ENCODE results near the gene APLP2. TPM values are rescaled to one million over a fixed set of nuclear protein-coding genes. Genes with fewer than 3 reads are reported as not detected.

The APLP2 gene
- total RNA-seq, 1 experiment from 2014 or later, result 345 TPM

GRCh38 chr11:130145975-130146776, 76.5 kb downstream of the APLP2 start:
- Mint-ChIP-seq H3K4me1 (peaks cover 26% of the 10 kb centered on the region), H3K27ac (peak overlapping the region; percentile 98), H3K27me3 (ENCODE audit: low read depth) (no peaks in the 10 kb centered on the region), H3K9me3 (no peaks in the 10 kb centered on the region), H3K36me3 (peaks cover 40% of the 10 kb centered on the region), H3K4me3 (peak overlapping the region; percentile 24)
- peak; percentile 90 for DNase-seq (ENCODE audit: low spot score)
- POLR2A ChIA-PET, result interaction anchor here (0.6 to 2.3 kb wide), 11 partner anchors 9 to 369 kb away, joined by 3 to 10 read pairs (median 4); partner anchors contain the start of genes APLP2, PRDM10 and ST14
- CTCF ChIA-PET, result interaction anchor here (0.6 to 3.7 kb wide), 42 partner anchors 9 to 361 kb away, joined by 3 to 96 read pairs (median 4); partner anchors contain the start of genes NFRKB, PRDM10, ST14 and ZBTB44
- peak; percentile 99 for ATAC-seq
- TF ChIP-seq ZBTB21 (CRISPR knock-in tag; IDR thresholded peaks at IDR 0.05; ENCODE audit: borderline replicate concordance) (0 out of 2 replicates have a peak, but pooled peaks have one; percentile 25), ATF1 (CRISPR knock-in tag; IDR thresholded peaks at IDR 0.05) (no peak), CBFB (CRISPR knock-in tag; IDR thresholded peaks at IDR 0.05; ENCODE audit: low read depth) (no peak), E2F4 (CRISPR knock-in tag; IDR thresholded peaks at IDR 0.05; ENCODE audit: borderline replicate concordance, low read depth) (no peak), HMGXB4 (CRISPR knock-in tag; IDR thresholded peaks at IDR 0.05) (0 out of 2 replicates have a peak, but pooled peaks have one; percentile 24), ZNF671 (CRISPR knock-in tag; IDR thresholded peaks at IDR 0.05) (no peak), MAX (CRISPR knock-in tag; IDR thresholded peaks at IDR 0.05) (peak; percentile 88), ZNF416 (CRISPR knock-in tag; IDR thresholded peaks at IDR 0.05) (0 out of 2 replicates have a peak, but pooled peaks have one; percentile 54), ZNF423 (CRISPR knock-in tag; IDR thresholded peaks at IDR 0.05) (peak; percentile 70), TEAD1 (CRISPR knock-in tag; IDR thresholded peaks at IDR 0.05) (peak; percentile 83; the same call in 1 of the 2 replicates), ZNF121 (CRISPR knock-in tag; IDR thresholded peaks at IDR 0.05) (no peak), FOXJ3 (CRISPR knock-in tag; IDR thresholded peaks at IDR 0.05; ENCODE audit: borderline replicate concordance) (no peak), SP1 (CRISPR knock-in tag; conservative IDR thresholded peaks at IDR 0.05) (peak; percentile 60; the same call in 1 of the 2 replicates), ETV6 (CRISPR knock-in tag; IDR thresholded peaks at IDR 0.05) (peak; percentile 78; the same call in 1 of the 2 replicates), NFE2L1 (CRISPR knock-in tag; IDR thresholded peaks at IDR 0.05) (peak; percentile 65; the same call in 1 of the 2 replicates), ZNF232 (CRISPR knock-in tag; IDR thresholded peaks at IDR 0.05) (0 out of 2 replicates have a peak, but pooled peaks have one; percentile 60), ATF3 (CRISPR knock-in tag; conservative IDR thresholded peaks at IDR 0.05) (no peak)
- TF ChIP-seq, protein P1, sequence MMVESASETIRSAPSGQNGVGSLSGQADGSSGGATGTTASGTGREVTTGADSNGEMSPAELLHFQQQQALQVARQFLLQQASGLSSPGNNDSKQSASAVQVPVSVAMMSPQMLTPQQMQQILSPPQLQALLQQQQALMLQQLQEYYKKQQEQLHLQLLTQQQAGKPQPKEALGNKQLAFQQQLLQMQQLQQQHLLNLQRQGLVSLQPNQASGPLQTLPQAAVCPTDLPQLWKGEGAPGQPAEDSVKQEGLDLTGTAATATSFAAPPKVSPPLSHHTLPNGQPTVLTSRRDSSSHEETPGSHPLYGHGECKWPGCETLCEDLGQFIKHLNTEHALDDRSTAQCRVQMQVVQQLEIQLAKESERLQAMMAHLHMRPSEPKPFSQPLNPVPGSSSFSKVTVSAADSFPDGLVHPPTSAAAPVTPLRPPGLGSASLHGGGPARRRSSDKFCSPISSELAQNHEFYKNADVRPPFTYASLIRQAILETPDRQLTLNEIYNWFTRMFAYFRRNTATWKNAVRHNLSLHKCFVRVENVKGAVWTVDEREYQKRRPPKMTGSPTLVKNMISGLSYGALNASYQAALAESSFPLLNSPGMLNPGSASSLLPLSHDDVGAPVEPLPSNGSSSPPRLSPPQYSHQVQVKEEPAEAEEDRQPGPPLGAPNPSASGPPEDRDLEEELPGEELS (CRISPR knock-in tag; IDR thresholded peaks at IDR 0.05), result peak; percentile 29; the same call in 1 of the 2 replicates
- TF ChIP-seq, protein P2, sequence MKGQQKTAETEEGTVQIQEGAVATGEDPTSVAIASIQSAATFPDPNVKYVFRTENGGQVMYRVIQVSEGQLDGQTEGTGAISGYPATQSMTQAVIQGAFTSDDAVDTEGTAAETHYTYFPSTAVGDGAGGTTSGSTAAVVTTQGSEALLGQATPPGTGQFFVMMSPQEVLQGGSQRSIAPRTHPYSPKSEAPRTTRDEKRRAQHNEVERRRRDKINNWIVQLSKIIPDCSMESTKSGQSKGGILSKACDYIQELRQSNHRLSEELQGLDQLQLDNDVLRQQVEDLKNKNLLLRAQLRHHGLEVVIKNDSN (CRISPR knock-in tag; IDR thresholded peaks at IDR 0.05), result no peak

All from WTC11 (cell line).